Endothelial cell of umbilical vein (primary cell): ENCODE data around the gene BAG2.

ENCODE experiments used
- POLR2A ChIP-seq: IDR thresholded peaks from 2 replicates; pipeline ENCODE4 v1.6.1; 2012; ENCODE audit warnings: low read depth, mild to moderate bottlenecking, control low read depth, low read length
- POLR2AphosphoS5 ChIP-seq: IDR thresholded peaks from 2 replicates; pipeline ENCODE4 v1.6.1; 2012; ENCODE audit warnings: low read depth, mild to moderate bottlenecking, control low read depth, low read length, moderate library complexity; ENCODE audit not compliant: insufficient read depth

DNA sequence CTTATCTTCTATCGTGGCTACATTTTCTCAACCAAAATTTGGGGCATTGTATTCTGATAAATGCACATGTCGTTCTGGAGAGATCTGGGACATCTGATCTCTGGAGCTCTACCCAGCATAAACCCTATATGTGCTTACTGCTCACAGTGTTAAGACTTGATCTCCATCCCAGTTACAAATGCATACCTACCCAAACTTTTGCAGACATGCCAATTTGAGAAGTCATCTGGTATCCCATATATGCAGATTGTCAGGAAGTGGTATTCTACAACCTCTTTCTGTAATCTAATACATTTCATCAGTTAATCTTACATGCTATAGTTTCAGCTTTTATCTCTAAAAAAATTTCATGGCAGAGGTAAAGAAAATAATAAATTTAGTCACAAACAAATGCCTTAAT lies 11.2 kb downstream of the BAG2 start:
- TF ChIP-seq POLR2A: no peak
- TF ChIP-seq POLR2AphosphoS5: no peak
